Ishikawa (cell line): ENCODE data around the gene TEX10.

Source experiments
- CEBPB ChIP-seq: IDR thresholded peaks from 2 replicates; pipeline ENCODE4 v1.6.1; 2012
- CREB1 ChIP-seq: IDR thresholded peaks from 2 replicates; pipeline ENCODE4 v1.6.1; 2012; ENCODE audit warnings: low read depth
- EGR1 ChIP-seq: IDR thresholded peaks from 2 replicates; pipeline ENCODE4 v1.6.1; 2012
- EP300 ChIP-seq: IDR thresholded peaks from 2 replicates; pipeline ENCODE4 v1.6.1; 2012; ENCODE audit warnings: borderline replicate concordance
- FOXM1 ChIP-seq: IDR thresholded peaks from 2 replicates; pipeline ENCODE4 v1.6.1; 2012; ENCODE audit warnings: low read depth, borderline replicate concordance
- NFIC ChIP-seq: IDR thresholded peaks from 2 replicates; pipeline ENCODE4 v1.6.1; 2012
- RAD21 ChIP-seq: IDR thresholded peaks from 2 replicates; pipeline ENCODE4 v1.6.1; 2012; ENCODE audit warnings: low read depth
- TAF1 ChIP-seq: IDR thresholded peaks from 2 replicates; pipeline ENCODE4 v1.6.1; 2012; ENCODE audit warnings: low read depth, mild to moderate bottlenecking
- TCF12 ChIP-seq: IDR thresholded peaks from 2 replicates; pipeline ENCODE4 v1.6.1; 2012; ENCODE audit warnings: low read depth
- TEAD4 ChIP-seq: IDR thresholded peaks from 2 replicates; pipeline ENCODE4 v1.6.1; 2012
- YY1 ChIP-seq: IDR thresholded peaks from 2 replicates; pipeline ENCODE4 v1.6.1; 2012; ENCODE audit warnings: low read depth
- ZBTB7A ChIP-seq: IDR thresholded peaks from 2 replicates; pipeline ENCODE4 v1.6.1; 2012; ENCODE audit warnings: low read depth
- TF ChIP-seq, protein P1 (sequence below): IDR thresholded peaks from 2 replicates; pipeline ENCODE4 v1.6.1; 2012
- TF ChIP-seq, protein P2 (sequence below): IDR thresholded peaks from 2 replicates; pipeline ENCODE4 v1.6.1; 2012; ENCODE audit warnings: low read depth, mild to moderate bottlenecking
- TF ChIP-seq, protein P3 (sequence below): IDR thresholded peaks from 2 replicates; pipeline ENCODE4 v1.6.1; 2012

TEX10 gene

GRCh38 chr9:100324594-100325200 is 28.0 kb downstream of the TEX10 start:
- no peak for TF ChIP-seq FOXM1
- TF ChIP-seq RAD21 = peak; percentile 5; the same call in 1 of the 2 replicates
- no peak for TF ChIP-seq TEAD4
- TF ChIP-seq, protein P1, sequence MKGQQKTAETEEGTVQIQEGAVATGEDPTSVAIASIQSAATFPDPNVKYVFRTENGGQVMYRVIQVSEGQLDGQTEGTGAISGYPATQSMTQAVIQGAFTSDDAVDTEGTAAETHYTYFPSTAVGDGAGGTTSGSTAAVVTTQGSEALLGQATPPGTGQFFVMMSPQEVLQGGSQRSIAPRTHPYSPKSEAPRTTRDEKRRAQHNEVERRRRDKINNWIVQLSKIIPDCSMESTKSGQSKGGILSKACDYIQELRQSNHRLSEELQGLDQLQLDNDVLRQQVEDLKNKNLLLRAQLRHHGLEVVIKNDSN = no peak
- TF ChIP-seq NFIC = no peak

DNA sequence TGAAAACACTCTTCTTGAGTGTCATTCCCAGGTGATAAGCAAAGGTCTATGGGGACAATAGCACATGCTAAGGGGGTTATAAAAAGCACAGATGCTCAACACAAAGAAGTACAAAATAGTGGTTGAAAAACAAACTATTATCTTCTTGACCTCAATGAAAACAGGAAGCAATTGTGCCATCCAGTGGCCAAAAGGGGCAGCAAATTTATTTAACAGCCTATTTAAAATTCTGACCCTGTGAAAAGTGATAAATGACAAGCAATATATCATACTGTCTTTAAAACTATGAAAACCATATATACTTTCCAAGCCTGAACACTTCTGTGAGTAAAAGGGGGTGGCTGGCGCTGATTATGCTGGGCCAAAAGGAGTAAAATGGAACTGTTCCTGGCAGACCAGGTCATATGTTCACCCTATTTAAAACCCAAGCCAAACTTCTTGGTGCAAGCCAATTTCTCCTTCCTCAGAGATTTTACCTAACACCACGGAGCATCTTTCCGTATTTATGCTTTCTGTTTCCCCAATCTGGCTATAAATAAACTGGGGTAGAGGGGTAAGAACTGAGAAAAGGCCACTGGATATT is 29.7 kb downstream of the TEX10 start:
- no peak for TF ChIP-seq TEAD4
- TF ChIP-seq RAD21 = peak; percentile 42

- TF ChIP-seq YY1 (no peak), TAF1 (no peak), ZBTB7A (no peak), CEBPB (no peak), TEAD4 (no peak), FOXM1 (no peak)
- TF ChIP-seq, protein P2, sequence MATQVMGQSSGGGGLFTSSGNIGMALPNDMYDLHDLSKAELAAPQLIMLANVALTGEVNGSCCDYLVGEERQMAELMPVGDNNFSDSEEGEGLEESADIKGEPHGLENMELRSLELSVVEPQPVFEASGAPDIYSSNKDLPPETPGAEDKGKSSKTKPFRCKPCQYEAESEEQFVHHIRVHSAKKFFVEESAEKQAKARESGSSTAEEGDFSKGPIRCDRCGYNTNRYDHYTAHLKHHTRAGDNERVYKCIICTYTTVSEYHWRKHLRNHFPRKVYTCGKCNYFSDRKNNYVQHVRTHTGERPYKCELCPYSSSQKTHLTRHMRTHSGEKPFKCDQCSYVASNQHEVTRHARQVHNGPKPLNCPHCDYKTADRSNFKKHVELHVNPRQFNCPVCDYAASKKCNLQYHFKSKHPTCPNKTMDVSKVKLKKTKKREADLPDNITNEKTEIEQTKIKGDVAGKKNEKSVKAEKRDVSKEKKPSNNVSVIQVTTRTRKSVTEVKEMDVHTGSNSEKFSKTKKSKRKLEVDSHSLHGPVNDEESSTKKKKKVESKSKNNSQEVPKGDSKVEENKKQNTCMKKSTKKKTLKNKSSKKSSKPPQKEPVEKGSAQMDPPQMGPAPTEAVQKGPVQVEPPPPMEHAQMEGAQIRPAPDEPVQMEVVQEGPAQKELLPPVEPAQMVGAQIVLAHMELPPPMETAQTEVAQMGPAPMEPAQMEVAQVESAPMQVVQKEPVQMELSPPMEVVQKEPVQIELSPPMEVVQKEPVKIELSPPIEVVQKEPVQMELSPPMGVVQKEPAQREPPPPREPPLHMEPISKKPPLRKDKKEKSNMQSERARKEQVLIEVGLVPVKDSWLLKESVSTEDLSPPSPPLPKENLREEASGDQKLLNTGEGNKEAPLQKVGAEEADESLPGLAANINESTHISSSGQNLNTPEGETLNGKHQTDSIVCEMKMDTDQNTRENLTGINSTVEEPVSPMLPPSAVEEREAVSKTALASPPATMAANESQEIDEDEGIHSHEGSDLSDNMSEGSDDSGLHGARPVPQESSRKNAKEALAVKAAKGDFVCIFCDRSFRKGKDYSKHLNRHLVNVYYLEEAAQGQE = no peak
- TF ChIP-seq, protein P1 = no peak
These were observed 35.0 kb downstream of the TEX10 start for GRCh38 chr9:100317706-100318105.

DNA sequence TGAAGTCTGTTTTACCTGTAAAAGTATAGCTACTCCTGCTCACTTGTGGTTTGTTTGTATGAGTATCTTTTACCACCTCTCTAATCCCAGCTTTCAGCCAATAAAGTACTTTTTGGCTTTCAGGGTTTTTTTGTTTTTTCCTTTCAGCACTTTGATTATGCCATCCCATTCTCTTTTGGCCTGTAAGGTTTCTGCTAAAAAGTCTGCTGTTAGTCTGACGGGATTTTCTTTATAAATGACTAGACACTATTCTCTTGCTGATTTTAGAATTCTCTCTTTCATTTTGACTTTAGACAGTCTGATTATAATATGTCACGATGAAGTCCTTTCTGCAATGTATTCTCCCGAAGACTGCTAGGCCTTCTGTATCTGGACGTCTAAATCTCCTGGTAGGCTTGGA is 37.2 kb downstream of the TEX10 start:
- TF ChIP-seq RAD21 (no peak), ZBTB7A (no peak), CEBPB (no peak), FOXM1 (no peak), TEAD4 (no peak), EGR1 (no peak), NFIC (no peak), TCF12 (no peak), YY1 (no peak), EP300 (no peak), CREB1 (no peak), TAF1 (no peak)
- TF ChIP-seq, protein P2 = no peak
- TF ChIP-seq, protein P1 = no peak
- TF ChIP-seq, protein P3, sequence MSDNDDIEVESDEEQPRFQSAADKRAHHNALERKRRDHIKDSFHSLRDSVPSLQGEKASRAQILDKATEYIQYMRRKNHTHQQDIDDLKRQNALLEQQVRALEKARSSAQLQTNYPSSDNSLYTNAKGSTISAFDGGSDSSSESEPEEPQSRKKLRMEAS = no peak

- TF ChIP-seq TEAD4 = no peak
- TF ChIP-seq NFIC = no peak
- TF ChIP-seq, protein P1 = no peak
- no peak for TF ChIP-seq ZBTB7A
- TF ChIP-seq EP300 = no peak
- TF ChIP-seq, protein P2 = no peak
- TF ChIP-seq, protein P3 = no peak
- no peak for TF ChIP-seq RAD21
- no peak for TF ChIP-seq YY1
- TF ChIP-seq CREB1 = no peak
- no peak for TF ChIP-seq FOXM1
- TF ChIP-seq TAF1 = no peak
- TF ChIP-seq CEBPB = no peak
- TF ChIP-seq TCF12 = no peak
- no peak for TF ChIP-seq EGR1
These were observed 42.8 kb downstream of the TEX10 start for GRCh38 chr9:100309992-100310391.
